Spleen (tissue), 7 donors: ENCODE measurements around the gene GPR82.

Experiments
- CTCF ChIP-seq, 11 experiments: fragments of 200-600 bp in 7 of 11; fragments of 450-650 bp in 4 of 11; sonication (generic) in 4 of 11; IDR thresholded peaks in 8 of 11; conservative IDR thresholded peaks in 3 of 11; 1 replicate in 7 of 11; 2 replicates in 4 of 11; pipeline versions ENCODE4 v1.4.0 to v1.8.0; 2016 to 2021; ENCODE audit warnings: antibody characterized with exemption in 11 of 11, inconsistent platforms in 4 of 11, mild to moderate bottlenecking in 1 of 11
- POLR2A ChIP-seq, 3 donors: fragments of 450-650 bp; IDR thresholded peaks; one replicate each; pipeline ENCODE4 v1.5.1; 2017; ENCODE audit warnings: antibody characterized with exemption in 3 of 3, mild to moderate bottlenecking in 1 of 3
- POLR2AphosphoS5 ChIP-seq, 3 donors: sonication (generic); formaldehyde crosslinking; IDR thresholded peaks; one replicate each; pipeline ENCODE4 v1.5.1; 2017; ENCODE audit warnings: antibody characterized with exemption in 3 of 3
- donor health status: DM: no; HTN: no; CAD: no; lungs with moderate emphysema.
- donor health status: DM: no; HTN: no; CAD: no.
- donor health status: DM: no; HTN: no; CAD: no.

GRCh38 chrX:41750716-41751115, 26.7 kb downstream of the GPR82 start:
- TF ChIP-seq CTCF (IDR thresholded peaks at IDR 0.05 in 8 of 11, conservative IDR thresholded peaks at IDR 0.05 in 3 of 11) = no peak
- no peak for TF ChIP-seq POLR2AphosphoS5 (IDR thresholded peaks at IDR 0.05)
- TF ChIP-seq POLR2A (IDR thresholded peaks at IDR 0.05) = no peak
